ENCODE measurements around the gene MEIS1.

GRCh38 chr2:66481100-66481549, 46.2 kb downstream of the MEIS1 start:
- TF ChIP-seq CTCF (IDR thresholded peaks at IDR 0.05) (no peak), POLR2A (IDR thresholded peaks at IDR 0.05) (no peak)

All from testis (tissue), 2 donors.